Cardiac fibroblast (primary cell): ENCODE results near the gene DPY19L3.
"Not testable (repeated sequence)": the region's sequence is repeated elsewhere in the genome, so short reads cannot be mapped to it uniquely, and the experiment has no call there.

Experiments used
- DNase-seq, 2 donors: peaks; one replicate each; pipeline versions ENCODE4 v3.0.0 to v3.0.0-alpha.2; 2010; ENCODE audit warnings: low read depth in 2 of 2
- H3K4me3 ChIP-seq, 2 donors: replicated peaks in 1 of 2; 1 replicate in 1 of 2; 2 replicates in 1 of 2; pipeline ENCODE4 v1.5.1; 2011; ENCODE audit warnings: low read depth in 2 of 2, low read length in 2 of 2, mild to moderate bottlenecking in 2 of 2, moderate library complexity in 1 of 2
- CTCF ChIP-seq: IDR thresholded peaks from one replicate; pipeline ENCODE4 v1.5.1; 2011; ENCODE audit warnings: low read depth, mild to moderate bottlenecking, low read length, inconsistent platforms

Gene DPY19L3

GRCh38 chr19:32373585-32374295, 31.8 kb upstream of the DPY19L3 start:
- TF ChIP-seq CTCF, result no peak
- peak overlapping the region in 1 of 2 donors; percentile 2 for H3K4me3 ChIP-seq
- DNase-seq, result peak; percentile 98 to 99

DNA sequence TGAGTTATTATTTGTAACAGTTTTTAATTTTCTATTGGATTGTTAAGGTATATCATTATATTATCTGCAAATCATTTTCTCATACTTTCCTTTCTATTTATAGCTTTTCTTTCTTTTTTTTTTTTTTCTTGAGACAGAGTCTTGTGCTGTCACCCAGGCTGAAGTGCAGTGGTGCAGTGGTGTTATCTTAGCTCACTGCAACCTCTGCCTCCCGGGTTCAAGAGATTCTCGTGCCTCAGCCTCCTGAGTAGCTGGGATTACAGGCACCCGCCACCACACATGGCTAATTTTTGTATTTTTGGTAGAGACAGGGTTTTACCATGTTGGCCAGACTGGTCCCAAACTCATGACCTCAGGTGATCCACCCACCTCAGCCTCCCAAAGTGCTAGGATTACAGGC, 31.2 kb upstream of the DPY19L3 start:
- not testable (repeated sequence) for H3K4me3 ChIP-seq, DNase-seq

DNA sequence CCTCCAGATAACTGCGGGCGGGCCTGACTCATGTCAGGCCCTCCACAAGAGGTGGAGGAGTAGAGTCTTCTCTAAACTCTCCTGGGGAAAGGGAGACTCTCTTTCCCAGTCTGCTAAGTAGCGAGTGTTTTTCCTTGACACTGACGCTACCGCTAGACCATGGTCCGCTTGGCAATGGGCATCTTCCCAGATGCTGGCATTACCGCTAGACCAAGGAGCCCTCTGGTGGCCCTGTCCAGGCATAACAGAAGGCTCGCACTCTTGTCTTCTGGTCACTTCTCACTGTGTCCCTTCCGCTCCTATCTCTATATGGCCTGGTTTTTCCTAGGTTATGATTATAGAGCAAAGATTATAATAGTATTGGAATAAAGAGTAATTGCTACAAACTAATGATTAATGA, 28.5 kb upstream of the DPY19L3 start:
- not testable (repeated sequence) for H3K4me3 ChIP-seq
- TF ChIP-seq CTCF, result peak; percentile 37
- peak in 1 of 2 donors; percentile 26 for DNase-seq

- no peak for TF ChIP-seq CTCF
- no peak overlapping the region for H3K4me3 ChIP-seq
- DNase-seq, result no peak
Measured at GRCh38 chr19:32380269-32380668, 25.3 kb upstream of the DPY19L3 start.

DNA sequence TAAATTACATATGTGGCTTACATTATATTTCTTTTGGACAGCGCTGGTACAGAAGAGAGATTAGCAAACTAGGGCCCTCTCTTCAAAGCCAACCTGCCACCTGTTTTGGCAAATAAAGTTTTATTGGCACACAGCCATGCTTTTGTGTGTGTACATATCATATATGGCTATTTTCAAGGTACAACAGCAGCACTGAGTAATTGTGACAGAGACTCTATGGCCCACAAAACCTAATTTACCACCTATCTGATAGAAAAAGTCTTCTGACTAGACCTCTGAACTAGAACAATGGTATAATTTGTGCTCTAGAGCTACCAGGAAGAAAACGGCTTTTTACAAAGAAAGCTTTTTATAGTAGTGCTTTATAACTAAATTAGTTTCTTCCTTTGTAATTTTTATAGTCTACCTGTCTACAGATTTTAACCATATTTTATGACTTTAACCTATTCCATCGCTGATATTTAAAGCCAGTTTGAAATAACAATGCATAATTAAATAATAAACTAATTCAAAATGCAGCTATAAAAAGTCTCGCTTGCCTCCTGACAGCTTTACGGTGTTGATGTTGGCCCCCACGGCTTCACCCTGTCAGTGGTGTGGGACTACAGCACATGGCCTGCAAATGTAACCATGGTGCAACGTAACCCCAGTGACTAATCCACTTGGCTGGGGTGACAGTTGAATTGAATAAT, 17.7 kb upstream of the DPY19L3 start:
- no peak for TF ChIP-seq CTCF
- no peak overlapping the region for H3K4me3 ChIP-seq
- peak in 1 of 2 donors; percentile 35 for DNase-seq

DNA sequence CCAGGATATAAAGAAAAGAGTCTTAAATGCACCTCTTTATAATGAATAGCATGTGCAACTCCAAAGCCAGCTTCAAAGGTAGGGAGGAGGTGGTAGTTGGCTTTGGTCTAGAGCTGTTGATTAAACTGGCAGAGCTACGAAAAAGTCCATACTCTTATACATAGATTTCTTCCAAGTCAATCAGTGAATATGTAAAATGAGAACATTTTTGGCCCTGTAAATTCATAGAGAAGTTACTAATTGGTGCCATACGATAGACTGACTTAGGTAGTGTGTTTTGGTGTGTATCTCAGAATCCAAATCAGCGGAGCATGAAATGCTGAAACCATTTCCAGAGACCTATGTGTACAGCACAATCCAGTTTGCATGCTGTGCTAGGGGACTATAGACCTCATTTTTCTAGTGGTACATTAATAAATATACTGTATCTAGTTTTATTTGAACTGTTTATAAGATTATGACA, 17.1 kb upstream of the DPY19L3 start:
- no peak for DNase-seq
- H3K4me3 ChIP-seq, result no peak overlapping the region
- no peak for TF ChIP-seq CTCF

- DNase-seq, result no peak
- no peak for TF ChIP-seq CTCF
- no peak overlapping the region for H3K4me3 ChIP-seq
Measured at GRCh38 chr19:32392901-32393300, 12.7 kb upstream of the DPY19L3 start.
